H9 (cell line): ENCODE results near the gene ARHGEF7. TPM values are rescaled to one million over a fixed set of nuclear protein-coding genes. Genes with fewer than 3 reads are reported as not detected.

Source experiments
- DNase-seq: peaks from one replicate; pipeline ENCODE4 v3.0.0-alpha.2; 2017
- H2AFZ ChIP-seq: one replicate; pipeline ENCODE4 v1.6.1; 2013; ENCODE audit warnings: mild to moderate bottlenecking, low read length, control low read depth, moderate library complexity
- H2AK5ac ChIP-seq: 2 replicates; pipeline ENCODE4 v1.6.1; 2013; ENCODE audit warnings: low read length, control low read depth, mixed read lengths; ENCODE audit not compliant: insufficient read length
- H2BK120ac ChIP-seq: one replicate; pipeline ENCODE4 v1.6.1; 2013; ENCODE audit warnings: low read depth, mild to moderate bottlenecking, low read length, control low read depth, inconsistent platforms; ENCODE audit not compliant: poor library complexity, severe bottlenecking
- H2BK12ac ChIP-seq: 2 replicates; pipeline ENCODE4 v1.6.1; 2013; ENCODE audit warnings: low read length, control low read depth, mixed read lengths, low read depth; ENCODE audit not compliant: insufficient read length
- H2BK15ac ChIP-seq: 2 replicates; pipeline ENCODE4 v1.6.1; 2013; ENCODE audit warnings: low read depth, low read length, control low read depth
- H2BK20ac ChIP-seq: one replicate; pipeline ENCODE4 v1.6.1; 2013; ENCODE audit warnings: low read depth, mild to moderate bottlenecking, low read length, control low read depth, inconsistent platforms; ENCODE audit not compliant: poor library complexity, severe bottlenecking
- H2BK5ac ChIP-seq: 2 replicates; pipeline ENCODE4 v1.6.1; 2013; ENCODE audit warnings: low read length, control low read depth, mixed read lengths; ENCODE audit not compliant: insufficient read length
- H3K14ac ChIP-seq: 2 replicates; pipeline ENCODE4 v1.6.1; 2013; ENCODE audit warnings: low read length, control low read depth; ENCODE audit not compliant: insufficient read depth
- H3K18ac ChIP-seq: 2 replicates; pipeline ENCODE4 v1.6.1; 2013; ENCODE audit warnings: low read depth, mild to moderate bottlenecking, mixed read lengths, low read length, control low read depth; ENCODE audit not compliant: insufficient read length
- H3K23ac ChIP-seq: 2 replicates; pipeline ENCODE4 v1.6.1; 2013; ENCODE audit warnings: low read length, control low read depth, mixed read lengths, low read depth; ENCODE audit not compliant: insufficient read length
- H3K23me2 ChIP-seq: 2 replicates; pipeline ENCODE4 v1.6.1; 2013; ENCODE audit warnings: low read depth, mild to moderate bottlenecking, mixed read lengths, low read length, control low read depth; ENCODE audit not compliant: insufficient read length, poor library complexity, severe bottlenecking
- H3K27ac ChIP-seq: 2 replicates; pipeline ENCODE4 v1.5.1; 2013; ENCODE audit warnings: low read length, control low read depth, mixed read lengths, low read depth; ENCODE audit not compliant: insufficient read length
- H3K27me3 ChIP-seq: 2 replicates; pipeline ENCODE4 v1.6.1; 2013; ENCODE audit warnings: low read length, control low read depth, inconsistent platforms; ENCODE audit not compliant: insufficient read depth
- H3K4ac ChIP-seq: 2 replicates; pipeline ENCODE4 v1.6.1; 2013; ENCODE audit warnings: low read depth, mild to moderate bottlenecking, control low read depth, inconsistent platforms, low read length, moderate library complexity
- H3K4me1 ChIP-seq: 2 replicates; pipeline ENCODE4 v1.6.1; 2013; ENCODE audit warnings: low read length, control low read depth, inconsistent platforms; ENCODE audit not compliant: insufficient read depth
- H3K4me2 ChIP-seq: 2 replicates; pipeline ENCODE4 v1.6.1; 2013; ENCODE audit warnings: low read length, control low read depth, mixed read lengths; ENCODE audit not compliant: insufficient read length, insufficient read depth
- H3K56ac ChIP-seq: 2 replicates; pipeline ENCODE4 v1.6.1; 2013; ENCODE audit warnings: low read depth, mild to moderate bottlenecking, mixed read lengths, low read length, control low read depth; ENCODE audit not compliant: insufficient read length
- H3K79me1 ChIP-seq: 2 replicates; pipeline ENCODE4 v1.6.1; 2013; ENCODE audit warnings: low read depth, mild to moderate bottlenecking, moderate library complexity, low read length, control low read depth, inconsistent platforms; ENCODE audit not compliant: insufficient read depth, poor library complexity, severe bottlenecking
- H3K79me2 ChIP-seq: 2 replicates; pipeline ENCODE4 v1.6.1; 2013; ENCODE audit warnings: low read length, control low read depth, inconsistent platforms; ENCODE audit not compliant: insufficient read depth
- H3K9ac ChIP-seq: 2 replicates; pipeline ENCODE4 v1.6.1; 2013; ENCODE audit warnings: low read length, control low read depth, mixed read lengths; ENCODE audit not compliant: insufficient read length; ENCODE audit errors: extremely low read depth
- H3K9me3 ChIP-seq: one replicate; pipeline ENCODE4 v1.6.1; 2013; ENCODE audit warnings: low read depth, low read length, inconsistent platforms; ENCODE audit not compliant: control insufficient read depth
- H3T11ph ChIP-seq: one replicate; pipeline ENCODE4 v1.6.1; 2013; ENCODE audit warnings: mild to moderate bottlenecking, low read length, control low read depth, inconsistent platforms
- H4K20me1 ChIP-seq: one replicate; pipeline ENCODE4 v1.6.1; 2013; ENCODE audit not compliant: control insufficient read depth, insufficient read length, insufficient read depth
- H4K5ac ChIP-seq: 2 replicates; pipeline ENCODE4 v1.6.1; 2013; ENCODE audit warnings: low read depth, mild to moderate bottlenecking, mixed read lengths, low read length, control low read depth; ENCODE audit not compliant: insufficient read length
- H4K8ac ChIP-seq: replicated peaks from 2 replicates; pipeline ENCODE4 v1.6.1; 2013; ENCODE audit warnings: low read length, control low read depth, mixed read lengths, low read depth; ENCODE audit not compliant: insufficient read length
- H4K91ac ChIP-seq: 2 replicates; pipeline ENCODE4 v1.6.1; 2013; ENCODE audit warnings: low read depth, mild to moderate bottlenecking, moderate library complexity, mixed read lengths, low read length, control low read depth; ENCODE audit not compliant: insufficient read length
- H3K27ac Mint-ChIP-seq, 3 experiments: 2 replicates in 2 of 3; 3 replicates in 1 of 3; pipeline ENCODE4 v1.8.0; 2020 to 2021; ENCODE audit warnings: mixed read lengths in 3 of 3, mild to moderate bottlenecking in 1 of 3, moderate library complexity in 1 of 3
- H3K27me3 Mint-ChIP-seq: 2 replicates; pipeline ENCODE4 v1.8.0; 2021; ENCODE audit warnings: low read depth, mild to moderate bottlenecking, moderate library complexity, mixed read lengths
- H3K36me3 Mint-ChIP-seq, 3 experiments: 2 replicates in 2 of 3; 3 replicates in 1 of 3; pipeline ENCODE4 v1.8.0; 2020 to 2021; ENCODE audit warnings: low read depth in 3 of 3, mixed read lengths in 3 of 3; ENCODE audit not compliant: insufficient read depth in 1 of 3
- H3K4me1 Mint-ChIP-seq, 2 experiments: 2 replicates each; pipeline ENCODE4 v1.8.0; 2020; ENCODE audit warnings: mixed read lengths in 2 of 2
- H3K4me3 Mint-ChIP-seq, 2 experiments: 2 replicates in 1 of 2; 3 replicates in 1 of 2; pipeline ENCODE4 v1.8.0; 2020 to 2021; ENCODE audit warnings: mild to moderate bottlenecking in 2 of 2, mixed read lengths in 2 of 2, moderate library complexity in 1 of 2
- H3K9me3 Mint-ChIP-seq, 2 experiments: 2 replicates in 1 of 2; 3 replicates in 1 of 2; pipeline ENCODE4 v1.8.0; 2020; ENCODE audit warnings: mild to moderate bottlenecking in 2 of 2, mixed read lengths in 2 of 2, moderate library complexity in 1 of 2
- total RNA-seq: library from RNA; stranded (reverse); gene quantifications from 2 replicates; pipeline ENCODE4 v1.2.1, GENCODE V29; 2021
- TF ChIP-seq, protein P1 (sequence below): fragments of 200-600 bp; sonication (generic); conservative IDR thresholded peaks from 3 replicates; pipeline ENCODE4 v1.8.0; 2021; ENCODE audit warnings: antibody characterized with exemption, mild to moderate bottlenecking

Gene ARHGEF7
- total RNA-seq, 1 experiment from 2014 or later = 51.9 TPM

DNA sequence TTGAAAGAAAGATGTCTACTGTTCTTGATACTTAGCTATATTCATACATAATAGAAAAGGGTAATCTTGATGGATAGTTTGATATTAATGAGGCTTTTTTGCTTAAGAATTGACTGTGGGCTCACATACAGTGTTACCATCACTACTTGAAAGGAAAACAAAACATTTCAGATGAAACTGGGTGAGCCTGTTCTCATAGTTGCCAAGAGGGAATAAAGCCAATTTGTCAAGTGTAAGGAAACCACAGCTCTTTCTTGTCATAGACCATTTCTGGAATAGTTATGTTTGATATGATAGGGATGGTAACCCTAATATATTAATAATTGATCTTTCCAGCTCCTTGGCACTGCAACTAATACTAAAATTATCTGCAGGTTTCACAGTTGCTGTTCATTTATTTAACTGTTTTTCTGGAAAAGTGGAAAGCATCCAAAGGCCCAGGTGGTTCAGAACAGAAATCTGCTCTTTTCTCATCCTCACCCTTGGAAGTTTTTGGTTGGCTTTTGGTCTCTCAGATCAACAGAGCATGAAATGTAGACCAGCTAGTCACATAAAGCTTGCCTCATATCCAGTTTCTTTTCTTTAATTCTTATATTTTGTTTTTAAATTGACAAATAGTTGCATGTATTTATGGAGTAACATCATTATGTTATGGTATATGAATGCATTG, 43.2 kb downstream of the ARHGEF7 start:
- H2BK12ac ChIP-seq = no peak overlapping the region
- no peak overlapping the region for H4K5ac ChIP-seq
- H3K79me2 ChIP-seq = peaks cover 40% of the 10 kb centered on the region; the same call in 1 of the 2 replicates
- H2AFZ ChIP-seq = no peak overlapping the region
- H3K36me3 Mint-ChIP-seq = peaks cover 7 to 18% (median 9%) of the 10 kb centered on the region in 3 experiments
- no peaks in the 10 kb centered on the region for H3K27me3 ChIP-seq
- H4K91ac ChIP-seq = no peak overlapping the region
- no peak overlapping the region for H3K18ac ChIP-seq
- peaks cover 7% of the 10 kb centered on the region for H3K79me1 ChIP-seq
- no peak overlapping the region for H3T11ph ChIP-seq
- no peak overlapping the region for H2BK20ac ChIP-seq
- H3K56ac ChIP-seq = no peak overlapping the region
- H3K4me2 ChIP-seq = no peak overlapping the region
- H4K8ac ChIP-seq = no peak overlapping the region
- H3K27ac ChIP-seq = no peak overlapping the region
- H2BK15ac ChIP-seq = no peak overlapping the region
- no peak overlapping the region for H3K4ac ChIP-seq
- no peak overlapping the region for H3K4me3 Mint-ChIP-seq
- no peaks in the 10 kb centered on the region for H3K9me3 ChIP-seq
- H3K14ac ChIP-seq = no peak overlapping the region
- no peak overlapping the region for H3K9ac ChIP-seq
- no peaks in the 10 kb centered on the region; the same call in 1 of the 2 replicates for H3K4me1 ChIP-seq
- H3K27ac Mint-ChIP-seq = no peak overlapping the region
- no peak overlapping the region for H2AK5ac ChIP-seq
- TF ChIP-seq, protein P1, sequence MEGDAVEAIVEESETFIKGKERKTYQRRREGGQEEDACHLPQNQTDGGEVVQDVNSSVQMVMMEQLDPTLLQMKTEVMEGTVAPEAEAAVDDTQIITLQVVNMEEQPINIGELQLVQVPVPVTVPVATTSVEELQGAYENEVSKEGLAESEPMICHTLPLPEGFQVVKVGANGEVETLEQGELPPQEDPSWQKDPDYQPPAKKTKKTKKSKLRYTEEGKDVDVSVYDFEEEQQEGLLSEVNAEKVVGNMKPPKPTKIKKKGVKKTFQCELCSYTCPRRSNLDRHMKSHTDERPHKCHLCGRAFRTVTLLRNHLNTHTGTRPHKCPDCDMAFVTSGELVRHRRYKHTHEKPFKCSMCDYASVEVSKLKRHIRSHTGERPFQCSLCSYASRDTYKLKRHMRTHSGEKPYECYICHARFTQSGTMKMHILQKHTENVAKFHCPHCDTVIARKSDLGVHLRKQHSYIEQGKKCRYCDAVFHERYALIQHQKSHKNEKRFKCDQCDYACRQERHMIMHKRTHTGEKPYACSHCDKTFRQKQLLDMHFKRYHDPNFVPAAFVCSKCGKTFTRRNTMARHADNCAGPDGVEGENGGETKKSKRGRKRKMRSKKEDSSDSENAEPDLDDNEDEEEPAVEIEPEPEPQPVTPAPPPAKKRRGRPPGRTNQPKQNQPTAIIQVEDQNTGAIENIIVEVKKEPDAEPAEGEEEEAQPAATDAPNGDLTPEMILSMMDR = no peak
- no peak overlapping the region for H2BK120ac ChIP-seq
- no peaks in the 10 kb centered on the region for H3K27me3 Mint-ChIP-seq
- peaks cover 4% of the 10 kb centered on the region for H3K23me2 ChIP-seq
- H4K20me1 ChIP-seq = no peaks in the 10 kb centered on the region
- H3K4me1 Mint-ChIP-seq = peaks cover 13 to 15% of the 10 kb centered on the region in 2 experiments
- no peak for DNase-seq
- no peaks in the 10 kb centered on the region for H3K9me3 Mint-ChIP-seq
- H2BK5ac ChIP-seq = no peak overlapping the region
- no peak overlapping the region for H3K23ac ChIP-seq
